Measurements from ENCODE around the gene GKN2. TPM values are rescaled to one million over a fixed set of nuclear protein-coding genes. Genes with fewer than 3 reads are reported as not detected.

Gene GKN2
- total and polyA plus RNA-seq, 2 donors (not counting 1 experiment from before 2014, with no cell fraction given) = not detected

DNA sequence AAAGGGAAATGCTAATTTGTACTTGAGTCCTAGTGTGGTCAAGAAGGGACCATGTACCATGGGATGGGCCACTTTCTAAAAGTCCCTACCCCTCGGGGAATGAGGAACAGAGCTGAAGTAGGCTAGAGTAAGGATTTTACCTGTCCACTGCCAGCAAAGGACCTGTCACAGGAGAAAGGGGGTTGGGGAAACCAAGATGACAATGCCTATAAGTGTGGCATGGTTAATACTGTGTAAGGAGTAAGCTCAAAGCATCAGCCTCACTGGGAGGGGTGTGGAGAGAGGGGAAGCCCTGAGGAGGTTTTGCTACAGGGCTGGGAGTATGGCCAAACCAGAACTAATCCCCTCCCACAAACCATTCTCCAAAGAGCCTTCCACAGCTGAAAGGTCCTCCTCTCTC, 15.8 kb downstream of the GKN2 start:
- Histone ChIP-seq H3K4me1 (ENCODE audit: control insufficient read depth, extremely low read depth, insufficient read depth, low read length) (no peaks in the 10 kb centered on the region), H2AFZ (ENCODE audit: low read length) (no peak overlapping the region), H4K20me1 (ENCODE audit: control insufficient read depth, extremely low read depth, insufficient read depth, low read length) (no peaks in the 10 kb centered on the region), H3K27me3 (ENCODE audit: control insufficient read depth, insufficient read depth, low read length) (no peaks in the 10 kb centered on the region), H3K4me2 (ENCODE audit: extremely low read depth, insufficient read depth, low read length) (no peak overlapping the region), H3K27ac (ENCODE audit: insufficient read depth, low read length) (no peak overlapping the region), H3K9ac (ENCODE audit: insufficient read depth, low read length) (no peak overlapping the region), H3K9me3 (ENCODE audit: control insufficient read depth, insufficient read depth, low read depth, low read length) (no peaks in the 10 kb centered on the region), H3K79me2 (ENCODE audit: control insufficient read depth, insufficient read depth, low read length) (no peaks in the 10 kb centered on the region), H3K4me3 (replicated peaks in 1 of 4; ENCODE audit: control extremely low read depth in 1 of 4, insufficient read depth in 1 of 4, low read depth in 3 of 4, low read length in 4 of 4) (no peak overlapping the region), H3K36me3 (ENCODE audit: control insufficient read depth, insufficient read depth, low read length) (no peaks in the 10 kb centered on the region)
- TF ChIP-seq, protein P1, sequence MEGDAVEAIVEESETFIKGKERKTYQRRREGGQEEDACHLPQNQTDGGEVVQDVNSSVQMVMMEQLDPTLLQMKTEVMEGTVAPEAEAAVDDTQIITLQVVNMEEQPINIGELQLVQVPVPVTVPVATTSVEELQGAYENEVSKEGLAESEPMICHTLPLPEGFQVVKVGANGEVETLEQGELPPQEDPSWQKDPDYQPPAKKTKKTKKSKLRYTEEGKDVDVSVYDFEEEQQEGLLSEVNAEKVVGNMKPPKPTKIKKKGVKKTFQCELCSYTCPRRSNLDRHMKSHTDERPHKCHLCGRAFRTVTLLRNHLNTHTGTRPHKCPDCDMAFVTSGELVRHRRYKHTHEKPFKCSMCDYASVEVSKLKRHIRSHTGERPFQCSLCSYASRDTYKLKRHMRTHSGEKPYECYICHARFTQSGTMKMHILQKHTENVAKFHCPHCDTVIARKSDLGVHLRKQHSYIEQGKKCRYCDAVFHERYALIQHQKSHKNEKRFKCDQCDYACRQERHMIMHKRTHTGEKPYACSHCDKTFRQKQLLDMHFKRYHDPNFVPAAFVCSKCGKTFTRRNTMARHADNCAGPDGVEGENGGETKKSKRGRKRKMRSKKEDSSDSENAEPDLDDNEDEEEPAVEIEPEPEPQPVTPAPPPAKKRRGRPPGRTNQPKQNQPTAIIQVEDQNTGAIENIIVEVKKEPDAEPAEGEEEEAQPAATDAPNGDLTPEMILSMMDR (conservative IDR thresholded peaks at IDR 0.05 in 1 of 2, IDR thresholded peaks at IDR 0.05 in 1 of 2; ENCODE audit: low read depth in 1 of 2, low read length in 2 of 2) = no peak
- no peak for TF ChIP-seq EZH2 (IDR thresholded peaks at IDR 0.05; ENCODE audit: low read length, missing control alignments)
- DNase-seq (ENCODE audit: low read depth in 2 of 2) = peak in 1 of 2 donors; percentile 42

DNA sequence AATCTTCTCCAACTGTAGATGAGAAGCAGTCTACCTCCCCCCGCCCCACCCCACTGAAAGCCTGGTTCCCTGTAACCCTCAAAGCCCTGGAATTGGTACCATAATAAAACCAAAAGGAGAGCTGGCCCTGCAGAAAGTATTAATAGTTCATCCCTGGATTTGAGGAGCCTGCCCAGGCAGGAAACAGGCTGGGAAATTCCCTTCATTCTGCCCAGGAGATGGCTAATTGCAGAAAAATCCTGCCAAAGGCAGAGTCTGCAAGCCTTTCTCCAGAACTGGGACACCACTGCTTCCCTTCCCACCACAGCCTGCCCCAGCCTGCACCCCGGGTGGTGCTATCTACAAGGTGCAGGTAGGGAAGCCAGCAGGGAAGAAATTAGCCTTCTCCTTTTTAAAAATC, 16.3 kb downstream of the GKN2 start:
- Histone ChIP-seq H3K27ac (ENCODE audit: insufficient read depth, low read length) (no peak overlapping the region), H3K36me3 (ENCODE audit: control insufficient read depth, insufficient read depth, low read length) (no peaks in the 10 kb centered on the region), H2AFZ (ENCODE audit: low read length) (no peak overlapping the region), H3K79me2 (ENCODE audit: control insufficient read depth, insufficient read depth, low read length) (no peaks in the 10 kb centered on the region), H3K4me2 (ENCODE audit: extremely low read depth, insufficient read depth, low read length) (no peak overlapping the region), H4K20me1 (ENCODE audit: control insufficient read depth, extremely low read depth, insufficient read depth, low read length) (no peaks in the 10 kb centered on the region), H3K9me3 (ENCODE audit: control insufficient read depth, insufficient read depth, low read depth, low read length) (no peaks in the 10 kb centered on the region), H3K4me3 (replicated peaks in 1 of 4; ENCODE audit: control extremely low read depth in 1 of 4, insufficient read depth in 1 of 4, low read depth in 3 of 4, low read length in 4 of 4) (no peak overlapping the region), H3K27me3 (ENCODE audit: control insufficient read depth, insufficient read depth, low read length) (no peaks in the 10 kb centered on the region), H3K4me1 (ENCODE audit: control insufficient read depth, extremely low read depth, insufficient read depth, low read length) (no peaks in the 10 kb centered on the region), H3K9ac (ENCODE audit: insufficient read depth, low read length) (no peak overlapping the region)
- peak in 1 of 2 donors; percentile 76 for DNase-seq (ENCODE audit: low read depth in 2 of 2)
- TF ChIP-seq, protein P1 (conservative IDR thresholded peaks at IDR 0.05 in 1 of 2, IDR thresholded peaks at IDR 0.05 in 1 of 2; ENCODE audit: low read depth in 1 of 2, low read length in 2 of 2) = no peak
- TF ChIP-seq EZH2 (IDR thresholded peaks at IDR 0.05; ENCODE audit: low read length, missing control alignments) = no peak

DNA sequence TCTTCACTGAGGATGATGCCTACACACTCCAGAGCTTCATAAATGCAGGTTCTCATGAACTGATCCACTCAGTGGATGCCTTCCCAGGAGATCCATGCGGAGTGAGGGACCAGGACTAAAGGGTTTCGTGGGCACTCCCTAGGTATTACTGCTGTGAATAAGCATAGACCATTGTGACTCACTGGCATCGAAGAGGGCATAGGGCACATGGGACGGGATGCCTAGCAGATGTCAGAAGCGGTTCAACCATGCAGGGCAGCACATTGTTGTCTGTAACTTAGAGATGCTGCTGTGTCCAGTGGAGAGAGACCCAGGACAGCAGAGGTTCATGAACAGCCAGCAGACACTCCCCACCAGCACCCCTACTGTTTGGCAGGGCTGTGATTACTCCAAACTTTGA, 17.2 kb downstream of the GKN2 start:
- Histone ChIP-seq H3K36me3 (ENCODE audit: control insufficient read depth, insufficient read depth, low read length) (no peaks in the 10 kb centered on the region), H3K79me2 (ENCODE audit: control insufficient read depth, insufficient read depth, low read length) (no peaks in the 10 kb centered on the region), H2AFZ (ENCODE audit: low read length) (no peak overlapping the region), H3K4me2 (ENCODE audit: extremely low read depth, insufficient read depth, low read length) (no peak overlapping the region), H3K27me3 (ENCODE audit: control insufficient read depth, insufficient read depth, low read length) (no peaks in the 10 kb centered on the region), H3K4me3 (replicated peaks in 1 of 4; ENCODE audit: control extremely low read depth in 1 of 4, insufficient read depth in 1 of 4, low read depth in 3 of 4, low read length in 4 of 4) (no peak overlapping the region), H3K9ac (ENCODE audit: insufficient read depth, low read length) (no peak overlapping the region), H4K20me1 (ENCODE audit: control insufficient read depth, extremely low read depth, insufficient read depth, low read length) (no peaks in the 10 kb centered on the region), H3K4me1 (ENCODE audit: control insufficient read depth, extremely low read depth, insufficient read depth, low read length) (no peaks in the 10 kb centered on the region), H3K9me3 (ENCODE audit: control insufficient read depth, insufficient read depth, low read depth, low read length) (no peaks in the 10 kb centered on the region), H3K27ac (ENCODE audit: insufficient read depth, low read length) (no peak overlapping the region)
- TF ChIP-seq EZH2 (IDR thresholded peaks at IDR 0.05; ENCODE audit: low read length, missing control alignments) = no peak
- TF ChIP-seq, protein P1 (conservative IDR thresholded peaks at IDR 0.05 in 1 of 2, IDR thresholded peaks at IDR 0.05 in 1 of 2; ENCODE audit: low read depth in 1 of 2, low read length in 2 of 2) = no peak
- no peak for DNase-seq (ENCODE audit: low read depth in 2 of 2)

Measured in fibroblast of lung (primary cell).